ENCODE results near the gene KRTAP10-2.

- TF ChIP-seq ZNF239 (CRISPR knock-in tag; IDR thresholded peaks at IDR 0.05) (no peak), CEBPB (tag; IDR thresholded peaks at IDR 0.05) (no peak), SMAD1 (IDR thresholded peaks at IDR 0.05; ENCODE audit: low read depth, low read length, partially characterized antibody) (no peak), ZNF655 (CRISPR knock-in tag; IDR thresholded peaks at IDR 0.05) (no peak), GABPB1 (CRISPR knock-in tag; IDR thresholded peaks at IDR 0.05) (no peak), YY1 (IDR thresholded peaks at IDR 0.05; ENCODE audit: borderline replicate concordance in 1 of 3, control insufficient read depth in 1 of 3, extremely low read depth in 1 of 3, insufficient read depth in 3 of 3, insufficient read length in 1 of 3, insufficient replicate concordance in 2 of 3, low read depth in 1 of 3, low read length in 2 of 3) (no peak), POLR2AphosphoS5 (IDR thresholded peaks at IDR 0.05; ENCODE audit: control insufficient read depth, insufficient read depth, low read depth, low read length) (no peak), ZNF584 (CRISPR knock-in tag; IDR thresholded peaks at IDR 0.05; ENCODE audit: low read depth) (no peak)
Observed at GRCh38 chr21:44516828-44517174, 34.5 kb downstream of the KRTAP10-2 start.

Data from K562 (cell line).